Measurements from ENCODE around the gene ARHGAP10.

Gene ARHGAP10

DNA sequence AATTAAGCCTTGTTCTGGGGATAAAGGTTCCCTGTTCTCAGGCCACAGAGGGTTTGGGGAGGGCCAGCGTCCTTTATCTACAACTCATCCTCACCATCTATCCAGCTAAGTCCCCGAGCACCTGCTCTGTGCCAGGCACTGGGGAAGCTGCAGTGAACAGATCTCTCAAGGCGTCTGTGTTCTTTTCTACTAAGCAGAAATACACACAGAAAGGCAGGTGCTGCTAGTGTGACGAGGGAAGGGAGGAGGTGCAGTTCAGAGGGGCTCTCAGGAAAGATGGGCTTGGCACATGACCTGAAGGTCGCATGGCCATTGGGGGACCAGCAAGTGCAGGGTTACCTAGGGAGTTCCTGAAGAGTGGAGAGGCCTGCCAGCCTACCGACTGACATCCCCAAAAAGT lies 358.1 kb downstream of the ARHGAP10 start:
- Histone ChIP-seq H3K4me1 (ENCODE audit: control insufficient read depth in 1 of 2, insufficient read depth in 1 of 2, low read depth in 1 of 2, low read length in 1 of 2) (no peaks in the 10 kb centered on the region), H3K4me3 (ENCODE audit: low read depth in 1 of 2, low read length in 1 of 2) (no peak overlapping the region), H3K27ac (no peak overlapping the region), H3K9me3 (no peaks in the 10 kb centered on the region), H3K27me3 (no peaks in the 10 kb centered on the region), H3K36me3 (no peaks in the 10 kb centered on the region)
- TF ChIP-seq, protein P1, sequence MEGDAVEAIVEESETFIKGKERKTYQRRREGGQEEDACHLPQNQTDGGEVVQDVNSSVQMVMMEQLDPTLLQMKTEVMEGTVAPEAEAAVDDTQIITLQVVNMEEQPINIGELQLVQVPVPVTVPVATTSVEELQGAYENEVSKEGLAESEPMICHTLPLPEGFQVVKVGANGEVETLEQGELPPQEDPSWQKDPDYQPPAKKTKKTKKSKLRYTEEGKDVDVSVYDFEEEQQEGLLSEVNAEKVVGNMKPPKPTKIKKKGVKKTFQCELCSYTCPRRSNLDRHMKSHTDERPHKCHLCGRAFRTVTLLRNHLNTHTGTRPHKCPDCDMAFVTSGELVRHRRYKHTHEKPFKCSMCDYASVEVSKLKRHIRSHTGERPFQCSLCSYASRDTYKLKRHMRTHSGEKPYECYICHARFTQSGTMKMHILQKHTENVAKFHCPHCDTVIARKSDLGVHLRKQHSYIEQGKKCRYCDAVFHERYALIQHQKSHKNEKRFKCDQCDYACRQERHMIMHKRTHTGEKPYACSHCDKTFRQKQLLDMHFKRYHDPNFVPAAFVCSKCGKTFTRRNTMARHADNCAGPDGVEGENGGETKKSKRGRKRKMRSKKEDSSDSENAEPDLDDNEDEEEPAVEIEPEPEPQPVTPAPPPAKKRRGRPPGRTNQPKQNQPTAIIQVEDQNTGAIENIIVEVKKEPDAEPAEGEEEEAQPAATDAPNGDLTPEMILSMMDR (IDR thresholded peaks at IDR 0.05), result no peak

DNA sequence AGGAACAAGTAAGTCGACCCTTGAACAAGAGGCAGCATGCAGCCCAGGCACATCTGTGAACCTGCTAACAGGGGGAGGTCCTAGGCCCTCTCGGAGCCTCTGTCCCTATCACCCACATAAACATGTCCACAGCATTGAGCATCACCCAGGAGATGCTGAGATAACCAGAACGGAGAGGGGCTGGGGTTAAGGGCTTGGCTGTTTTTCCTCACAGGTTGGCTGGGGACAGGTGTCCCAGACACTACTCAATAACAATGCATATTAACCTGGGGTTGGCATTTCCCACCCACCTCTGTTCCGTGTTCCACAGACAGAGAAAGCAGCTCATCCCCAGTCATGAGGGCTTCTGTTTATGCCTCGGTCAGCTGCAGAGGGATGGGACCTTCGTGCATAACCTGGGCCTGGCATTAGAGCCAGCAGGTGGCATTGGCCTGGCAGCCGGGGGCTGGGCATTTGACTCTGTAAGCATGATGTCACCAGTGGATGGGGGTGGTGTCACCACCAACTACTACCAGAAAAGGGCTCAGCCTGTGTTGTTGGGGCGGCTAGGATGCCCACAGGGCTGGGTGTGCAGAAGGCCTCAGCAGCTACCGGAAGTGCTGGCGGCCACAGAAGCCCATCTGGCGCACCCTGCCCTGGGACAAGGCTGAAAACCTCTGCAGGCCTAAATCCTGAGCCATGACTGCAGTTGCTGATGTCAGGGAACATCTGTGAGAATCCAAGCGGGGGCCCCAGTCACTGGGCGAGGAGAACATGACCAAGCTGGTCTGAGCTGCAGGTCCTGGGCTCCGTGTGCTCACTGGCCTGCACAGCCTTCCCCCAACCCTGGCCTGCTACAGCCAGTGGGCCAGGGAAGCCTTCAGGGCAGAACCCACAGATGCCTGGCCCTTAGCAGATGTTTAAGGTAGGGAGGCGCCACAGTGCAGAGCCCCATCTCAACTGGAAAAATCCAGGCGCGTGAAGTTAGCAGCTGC lies 358.9 kb downstream of the ARHGAP10 start:
- Histone ChIP-seq H3K4me1 (ENCODE audit: control insufficient read depth in 1 of 2, insufficient read depth in 1 of 2, low read depth in 1 of 2, low read length in 1 of 2) (no peaks in the 10 kb centered on the region), H3K27me3 (no peaks in the 10 kb centered on the region), H3K9me3 (no peaks in the 10 kb centered on the region), H3K4me3 (ENCODE audit: low read depth in 1 of 2, low read length in 1 of 2) (no peak overlapping the region), H3K27ac (no peak overlapping the region), H3K36me3 (no peaks in the 10 kb centered on the region)
- TF ChIP-seq, protein P1 (IDR thresholded peaks at IDR 0.05), result no peak

DNA sequence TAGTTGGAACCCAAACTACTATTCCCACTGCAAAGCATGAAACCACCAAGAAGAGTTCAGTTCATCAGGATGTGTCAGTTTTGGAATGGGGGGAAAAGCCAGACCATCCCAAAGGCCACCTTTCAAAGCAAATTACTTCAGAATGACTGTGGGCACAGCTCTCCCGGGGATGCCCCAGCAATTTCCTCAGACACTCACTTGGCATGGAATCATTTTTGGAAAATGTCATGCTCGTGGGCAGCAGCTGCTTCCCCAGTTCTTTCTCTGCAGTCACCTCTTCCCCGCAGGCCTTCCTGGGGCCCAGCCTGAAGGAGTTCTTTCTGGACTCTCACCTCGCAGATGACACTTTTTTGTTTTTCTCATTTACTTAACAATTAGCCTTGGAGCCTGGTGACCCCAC lies 360.0 kb downstream of the ARHGAP10 start:
- Histone ChIP-seq H3K4me3 (ENCODE audit: low read depth in 1 of 2, low read length in 1 of 2) (no peak overlapping the region), H3K9me3 (no peaks in the 10 kb centered on the region), H3K4me1 (ENCODE audit: control insufficient read depth in 1 of 2, insufficient read depth in 1 of 2, low read depth in 1 of 2, low read length in 1 of 2) (no peaks in the 10 kb centered on the region), H3K27me3 (no peaks in the 10 kb centered on the region), H3K36me3 (no peaks in the 10 kb centered on the region), H3K27ac (no peak overlapping the region)
- TF ChIP-seq, protein P1 (IDR thresholded peaks at IDR 0.05), result no peak

DNA sequence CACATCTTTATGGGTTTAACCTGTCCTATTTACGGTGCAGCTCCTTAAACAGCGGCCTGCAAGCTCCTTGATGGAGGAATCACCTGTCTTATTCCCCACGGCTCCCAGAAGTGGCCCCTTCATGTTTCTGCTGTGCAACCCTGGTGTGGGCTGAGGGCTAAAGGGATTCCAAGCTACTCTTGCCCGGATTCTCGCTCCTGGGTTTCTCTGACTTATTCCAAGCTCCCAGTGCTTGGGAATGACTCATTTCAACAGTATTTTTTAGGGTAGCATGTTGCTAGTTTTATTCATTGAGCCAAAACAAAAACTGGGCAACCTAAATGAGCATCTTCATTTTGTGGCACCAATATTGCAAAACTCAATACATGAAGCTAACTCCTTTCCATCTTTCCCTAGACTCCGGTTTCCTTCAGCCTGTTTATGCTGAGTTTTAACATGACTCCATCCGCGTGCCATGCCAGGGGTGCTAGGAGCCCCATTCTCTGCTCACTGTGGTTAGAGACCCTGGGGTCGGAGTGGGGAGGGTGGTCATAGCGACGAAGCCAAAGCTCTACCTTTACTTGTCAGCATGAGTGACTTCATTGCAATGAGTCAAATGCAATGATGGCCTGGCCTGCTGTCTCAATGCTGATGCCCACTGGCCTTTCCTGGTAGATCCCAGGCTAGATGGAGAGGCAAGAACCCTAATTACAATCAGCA lies 360.6 kb downstream of the ARHGAP10 start:
- Histone ChIP-seq H3K4me1 (ENCODE audit: control insufficient read depth in 1 of 2, insufficient read depth in 1 of 2, low read depth in 1 of 2, low read length in 1 of 2) (no peaks in the 10 kb centered on the region), H3K27ac (no peak overlapping the region), H3K9me3 (no peaks in the 10 kb centered on the region), H3K36me3 (no peaks in the 10 kb centered on the region), H3K4me3 (ENCODE audit: low read depth in 1 of 2, low read length in 1 of 2) (no peak overlapping the region), H3K27me3 (no peaks in the 10 kb centered on the region)
- TF ChIP-seq, protein P1 (IDR thresholded peaks at IDR 0.05), result no peak

DNA sequence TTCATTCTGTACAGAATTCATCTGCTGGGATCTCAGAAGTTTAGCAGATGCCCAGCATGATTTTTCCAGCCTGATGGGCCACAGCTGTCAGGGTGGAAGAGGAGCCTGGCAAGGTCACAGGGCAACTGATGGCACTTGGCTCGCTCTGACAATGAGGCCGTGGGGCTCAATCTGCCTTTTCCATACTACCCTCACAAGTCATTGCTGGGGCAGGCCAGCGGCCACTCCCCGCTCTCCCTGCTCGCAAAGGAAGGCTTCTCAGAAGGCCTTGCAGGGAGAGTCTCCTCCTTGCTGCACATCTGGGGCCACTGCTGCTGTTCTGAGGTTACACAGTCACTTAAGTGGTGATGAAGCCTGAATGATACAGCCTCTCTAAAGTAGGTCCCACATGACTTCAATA lies 361.2 kb downstream of the ARHGAP10 start:
- Histone ChIP-seq H3K4me3 (ENCODE audit: low read depth in 1 of 2, low read length in 1 of 2) (no peak overlapping the region), H3K27me3 (no peaks in the 10 kb centered on the region), H3K36me3 (no peaks in the 10 kb centered on the region), H3K27ac (no peak overlapping the region), H3K4me1 (ENCODE audit: control insufficient read depth in 1 of 2, insufficient read depth in 1 of 2, low read depth in 1 of 2, low read length in 1 of 2) (no peaks in the 10 kb centered on the region), H3K9me3 (no peaks in the 10 kb centered on the region)
- TF ChIP-seq, protein P1 (IDR thresholded peaks at IDR 0.05), result no peak

Data from neutrophil (primary cell).